ENCODE data around the gene CWH43.

DNA sequence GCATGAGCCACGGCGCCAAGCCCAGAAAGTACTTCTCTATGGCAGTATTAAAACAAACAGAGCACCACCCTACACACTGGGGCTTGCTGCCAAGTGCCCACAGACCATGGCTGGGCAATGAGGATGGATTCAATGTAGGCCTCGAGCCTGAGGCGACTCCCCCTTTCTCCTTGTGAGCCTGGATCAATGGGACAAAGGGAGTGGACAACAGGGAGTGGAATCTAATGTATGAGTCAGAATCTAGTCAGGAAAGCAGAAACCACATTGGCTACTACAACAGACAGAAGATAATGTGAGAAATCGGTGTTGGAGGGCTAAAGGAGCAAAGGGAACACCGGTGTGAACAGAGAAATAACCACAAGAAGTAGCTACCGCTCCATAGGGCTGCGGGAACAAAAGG lies 41.8 kb upstream of the CWH43 start:
- TF ChIP-seq POLR2AphosphoS5 (IDR thresholded peaks at IDR 0.05) (no peak), EP300 (IDR thresholded peaks at IDR 0.05) (no peak), CTCF (IDR thresholded peaks at IDR 0.05) (no peak), POLR2A (IDR thresholded peaks at IDR 0.05) (no peak)

All from gastroesophageal sphincter (tissue), 3 donors.